ENCODE results near the gene SLC25A47.
"Not testable (repeated sequence)": the region's sequence is repeated elsewhere in the genome, so short reads cannot be mapped to it uniquely, and the experiment has no call there.

Gene SLC25A47

GRCh38 chr14:100306101-100306997 is 16.8 kb upstream of the SLC25A47 start, which contains the start of gene SLC25A29:
Gene SLC25A29, minus strand, starts transcription at chr14:100306444. Its CDS starts 212 bp downstream, at chr14:100306232.
- DNase-seq: peak; percentile 71

DNA sequence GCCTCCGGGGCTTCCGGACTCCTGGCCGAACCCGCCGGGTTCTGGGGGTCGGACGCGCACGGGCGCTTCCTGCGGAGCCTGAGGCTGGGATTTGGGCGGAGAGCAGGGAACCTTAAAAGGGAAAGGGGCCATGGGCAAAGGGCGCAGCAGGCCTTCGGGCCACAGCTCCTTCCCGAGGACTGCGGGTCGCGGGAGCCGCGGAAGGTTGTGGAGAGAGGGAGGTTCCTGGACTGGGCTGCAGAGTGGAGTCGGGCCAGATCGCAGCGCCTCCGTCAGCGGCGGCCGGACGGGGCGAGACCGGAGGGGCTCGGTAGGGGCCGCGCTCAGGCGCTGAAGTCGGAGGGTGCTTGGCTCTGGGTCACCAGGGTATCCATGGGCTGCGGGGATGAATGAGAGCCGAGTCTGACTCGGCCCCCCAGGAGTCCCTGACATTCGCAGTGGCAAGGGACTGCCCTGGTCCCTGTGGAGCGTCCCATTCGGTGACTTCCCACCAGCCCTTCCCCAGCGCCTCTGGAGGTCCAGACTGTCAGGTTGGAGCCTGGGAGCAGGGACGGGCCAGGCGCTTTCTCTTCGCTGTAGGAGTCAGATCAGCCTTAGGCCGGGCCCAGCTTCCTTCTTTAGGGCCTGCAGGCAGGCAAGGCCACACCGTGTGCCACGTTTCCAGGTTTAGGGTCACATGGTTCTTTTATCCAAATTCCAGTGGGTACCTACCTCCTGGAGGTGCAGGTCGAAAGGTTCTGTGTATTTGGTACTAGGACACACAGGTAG is 16.0 kb upstream of the SLC25A47 start:
- DNase-seq: no peak

DNA sequence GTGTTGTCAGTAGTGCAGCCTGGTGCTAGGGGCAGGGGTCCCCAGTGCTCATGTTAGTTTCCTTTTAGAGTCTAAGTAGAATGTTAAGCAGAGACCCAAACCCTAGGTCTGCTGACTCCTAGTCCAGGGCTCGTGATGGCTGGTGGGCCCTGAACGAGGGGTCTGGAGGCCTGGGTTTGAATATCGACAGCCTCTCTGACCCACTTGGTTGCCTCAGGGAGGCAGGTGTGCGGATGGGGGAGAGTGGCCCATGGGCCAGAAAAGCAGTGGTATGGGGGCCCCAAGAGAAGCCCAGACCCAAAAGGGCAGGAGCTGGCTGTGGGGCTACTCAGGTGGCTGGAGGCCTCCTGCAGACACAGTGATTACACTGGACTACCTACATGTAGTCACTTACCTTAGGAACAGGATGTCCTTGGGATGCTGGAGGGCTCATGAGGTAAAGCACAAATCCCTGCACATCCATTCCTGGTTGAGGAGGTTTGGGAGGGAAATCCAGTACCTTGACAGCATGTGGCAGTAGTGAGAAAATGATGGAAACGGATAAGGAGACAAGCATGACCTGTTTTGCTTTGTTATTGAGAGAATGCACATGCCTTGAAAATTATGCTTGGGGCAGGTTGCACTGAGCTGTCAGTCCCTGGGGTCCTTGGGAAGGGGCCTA is 15.2 kb upstream of the SLC25A47 start:
- no peak for DNase-seq

DNA sequence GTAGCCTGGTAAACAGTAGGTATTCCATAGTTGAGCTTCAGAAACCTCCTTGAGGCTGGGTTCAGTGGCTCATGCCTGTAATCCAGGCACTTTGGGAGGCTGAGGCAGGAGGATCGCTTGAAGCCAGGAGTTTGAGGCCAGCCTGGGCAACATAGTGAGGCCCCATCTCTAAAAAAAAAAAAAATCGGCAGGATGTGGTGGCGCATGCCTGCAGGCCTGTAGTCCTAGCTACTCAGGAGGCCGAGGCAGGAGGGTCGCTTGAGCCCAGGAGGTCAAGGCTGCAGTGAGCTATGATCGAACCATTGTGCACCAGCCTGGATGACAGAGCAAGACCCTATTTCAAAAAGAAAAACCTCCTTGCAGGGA is 14.7 kb upstream of the SLC25A47 start:
- not testable (repeated sequence) for DNase-seq

DNA sequence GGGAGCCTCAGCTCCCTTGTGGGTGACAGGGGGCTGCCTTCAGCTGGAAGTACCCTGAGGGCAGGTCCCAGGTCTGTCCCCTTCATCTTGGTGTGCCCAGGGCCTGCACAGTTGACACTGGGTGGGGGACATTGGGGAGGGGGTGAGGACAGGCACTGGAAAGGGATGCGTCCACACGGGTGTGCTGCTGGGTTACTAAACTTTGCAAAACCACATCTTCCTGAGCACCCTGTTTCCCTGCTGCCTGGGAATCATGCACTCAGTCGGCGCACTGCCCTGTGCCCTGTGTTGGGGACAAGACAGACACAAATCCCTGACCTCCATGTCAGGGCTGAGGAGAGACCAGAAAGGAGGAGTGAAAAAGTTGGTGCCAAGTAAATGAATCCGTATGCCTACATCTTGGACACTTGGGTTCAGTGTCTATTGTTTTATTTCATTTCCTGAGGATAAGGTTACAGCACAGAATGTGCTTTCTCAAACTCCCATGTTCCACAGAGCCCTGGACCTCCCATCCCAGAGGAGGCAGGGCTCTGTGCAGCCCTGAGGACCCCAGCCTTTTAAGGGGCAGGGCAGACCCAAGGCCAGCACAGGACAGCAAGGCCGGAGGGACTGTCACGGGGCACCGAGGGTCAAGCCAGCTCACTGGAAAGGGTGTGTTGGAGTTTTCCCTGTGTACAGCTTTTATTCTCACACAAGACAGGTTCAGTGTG is 14.0 kb upstream of the SLC25A47 start:
- no peak for DNase-seq

DNA sequence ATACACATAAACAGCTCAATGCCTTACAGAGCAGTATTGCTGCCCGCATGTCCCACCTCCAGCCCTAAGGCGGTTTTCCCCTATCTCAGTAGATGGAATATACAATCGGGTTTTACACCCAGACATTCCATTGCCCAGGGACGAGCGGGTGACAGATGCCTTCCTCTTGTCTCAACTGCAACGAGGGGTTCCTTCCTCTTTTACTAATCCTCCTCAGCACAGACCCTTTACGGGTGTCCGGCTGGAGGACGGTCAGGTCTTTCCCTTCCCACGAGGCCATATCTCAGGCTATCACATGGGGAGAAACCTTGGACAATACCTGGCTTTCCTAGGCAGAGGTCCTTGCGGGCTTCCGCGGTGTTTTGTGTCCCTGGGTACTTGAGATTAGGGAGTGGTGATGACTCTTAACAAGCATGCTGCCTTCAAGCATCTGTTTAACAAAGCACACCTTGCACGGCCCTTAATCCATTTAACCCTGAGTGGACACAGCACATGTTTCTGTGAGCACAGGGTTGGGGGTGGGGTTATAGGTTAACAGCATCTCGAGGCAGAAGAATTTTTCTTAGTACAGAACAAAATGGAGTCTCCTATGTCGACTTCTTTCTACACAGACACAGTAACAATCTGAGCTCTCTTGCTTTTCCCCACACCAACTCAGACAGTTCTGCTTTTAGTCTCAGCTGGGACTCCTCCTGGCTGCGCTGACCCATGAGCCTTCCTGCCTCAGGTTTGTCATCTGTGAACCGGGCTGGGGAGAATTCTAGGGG is 10.8 kb upstream of the SLC25A47 start:
- not testable (repeated sequence) for DNase-seq

DNA sequence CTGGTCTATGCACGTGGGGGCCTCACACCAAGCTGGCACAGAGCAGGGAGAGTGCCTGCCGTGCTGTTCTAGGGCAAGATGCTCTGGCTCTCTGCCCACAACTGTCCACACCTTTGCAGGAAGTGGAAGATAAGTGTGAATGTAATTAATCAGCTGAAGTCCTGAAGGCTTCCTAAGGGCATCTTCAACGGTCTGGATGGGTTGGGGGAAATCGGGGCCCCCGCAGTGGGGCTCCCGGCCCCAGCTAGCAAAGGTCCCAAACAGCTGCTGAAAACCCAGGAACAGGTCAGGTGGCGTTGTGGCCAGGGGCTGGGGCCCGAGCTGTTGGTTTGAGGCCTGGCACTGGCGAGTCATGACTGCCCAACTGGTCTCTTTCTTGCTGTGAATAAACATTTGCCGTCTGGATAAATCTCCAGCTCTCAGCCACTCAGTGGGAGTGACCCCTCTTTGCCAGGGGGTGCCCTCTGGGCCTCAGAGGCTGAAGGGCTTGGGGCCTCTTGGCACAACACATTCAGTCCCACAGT is 10.2 kb upstream of the SLC25A47 start:
- DNase-seq: no peak

DNA sequence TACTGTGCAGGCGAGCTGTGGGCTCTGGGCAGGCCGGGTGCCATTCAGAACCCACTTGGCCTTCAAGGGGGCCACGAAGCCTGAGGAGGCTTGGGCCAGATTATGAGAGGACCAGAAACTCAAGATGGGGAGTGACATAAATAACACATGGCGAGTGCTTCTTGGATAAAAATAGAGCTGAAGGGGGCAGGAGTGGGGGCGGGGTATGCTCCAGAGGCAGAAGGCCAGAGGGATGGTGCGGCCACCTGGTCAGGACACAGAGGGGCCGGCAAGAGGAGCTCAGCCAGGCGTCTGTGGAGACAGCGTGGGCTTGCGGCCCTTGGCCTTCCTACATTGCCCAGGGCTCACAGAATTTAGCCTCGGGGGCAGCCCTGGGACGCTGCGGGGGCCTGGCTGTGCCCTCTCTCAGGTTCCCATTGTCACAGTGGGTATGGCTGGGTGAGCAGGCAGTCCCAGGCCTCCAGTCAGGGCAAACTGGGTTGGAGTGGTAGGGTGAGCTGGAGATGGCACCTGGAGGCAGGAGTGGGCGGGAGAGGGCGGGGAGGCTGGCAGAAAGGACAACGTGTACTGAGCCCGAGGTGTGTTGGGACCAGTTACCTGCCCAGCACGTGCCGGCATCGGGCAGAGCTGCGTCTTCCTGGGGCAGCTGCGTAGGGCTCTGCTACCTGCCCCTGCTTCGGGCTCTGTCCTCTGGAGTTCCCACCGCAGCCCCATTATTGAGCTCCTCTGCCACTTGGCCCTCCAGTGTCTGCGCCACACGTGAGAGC is 9.5 kb upstream of the SLC25A47 start:
- DNase-seq: no peak

GRCh38 chr14:100314724-100315123 is 8.4 kb upstream of the SLC25A47 start:
- DNase-seq: no peak

GRCh38 chr14:100317389-100317788 is 5.8 kb upstream of the SLC25A47 start:
- no peak for DNase-seq

- DNase-seq: peak; percentile 67
Measured at GRCh38 chr14:100317912-100318808, 5.0 kb upstream of the SLC25A47 start.

DNA sequence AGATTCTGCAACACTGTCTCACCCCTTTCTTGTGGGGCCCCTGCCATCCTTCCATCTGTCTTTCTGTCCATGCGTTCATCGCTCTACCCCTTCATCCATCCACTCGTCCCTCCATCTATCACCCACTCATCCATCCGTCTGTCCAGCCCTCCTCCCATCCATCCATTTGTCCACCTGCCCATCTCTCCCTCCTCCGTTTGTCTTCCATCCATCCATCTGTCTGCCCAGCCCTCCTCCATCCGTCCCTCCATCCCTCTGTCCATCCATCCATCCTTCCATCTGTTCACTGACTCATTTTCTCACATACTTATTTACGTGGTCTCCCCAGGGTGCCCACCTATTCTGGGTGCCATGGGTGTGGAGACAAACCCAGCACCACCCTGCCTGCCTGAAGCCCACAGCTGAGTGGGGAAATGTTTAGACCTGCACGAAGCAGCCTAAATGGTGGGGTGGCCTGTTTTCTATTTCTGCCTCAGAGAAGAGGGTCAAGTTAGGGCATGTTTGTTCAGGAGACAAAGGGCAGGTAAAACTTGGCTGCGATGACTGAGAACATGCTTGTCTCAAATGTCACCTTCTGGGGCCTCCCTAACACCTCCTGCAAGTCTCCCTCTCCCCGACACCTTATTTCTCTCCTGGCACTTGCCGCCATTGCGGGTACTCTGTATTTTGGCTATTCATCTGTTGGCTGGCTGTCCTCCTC is 2.8 kb upstream of the SLC25A47 start:
- DNase-seq: no peak

DNA sequence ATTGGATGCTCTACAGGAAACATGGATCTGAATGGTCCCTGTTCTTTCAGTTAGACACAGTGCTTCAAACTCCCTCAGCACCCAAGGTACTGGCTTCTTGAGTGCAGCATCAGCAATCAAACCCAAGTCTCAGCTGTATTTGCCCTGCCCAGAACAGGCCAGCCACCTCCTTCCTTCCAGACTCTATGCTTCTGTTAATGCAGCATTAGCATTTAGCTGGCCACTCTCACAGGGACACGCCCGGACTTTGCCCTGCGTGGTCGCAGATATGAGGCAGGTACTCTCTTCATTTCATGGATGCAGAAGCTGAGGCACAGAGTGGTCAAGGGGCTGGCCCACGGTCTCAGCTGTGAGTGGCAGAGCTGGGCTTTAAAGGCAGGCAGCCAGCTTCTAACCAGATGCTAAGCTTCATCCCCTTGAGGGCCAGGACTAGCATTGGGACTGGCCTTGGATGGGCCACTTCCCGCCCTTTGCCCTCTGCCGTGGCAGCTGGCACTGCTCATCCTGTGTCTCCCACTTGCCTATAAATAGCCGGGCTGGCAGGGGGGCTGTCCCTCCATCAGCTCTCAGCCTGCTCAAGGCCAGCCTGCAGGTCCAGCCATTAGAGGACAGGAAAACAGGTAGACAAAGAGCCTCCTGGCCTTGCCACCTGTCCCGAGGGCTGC is 1.5 kb upstream of the SLC25A47 start:
- no peak for DNase-seq

DNA sequence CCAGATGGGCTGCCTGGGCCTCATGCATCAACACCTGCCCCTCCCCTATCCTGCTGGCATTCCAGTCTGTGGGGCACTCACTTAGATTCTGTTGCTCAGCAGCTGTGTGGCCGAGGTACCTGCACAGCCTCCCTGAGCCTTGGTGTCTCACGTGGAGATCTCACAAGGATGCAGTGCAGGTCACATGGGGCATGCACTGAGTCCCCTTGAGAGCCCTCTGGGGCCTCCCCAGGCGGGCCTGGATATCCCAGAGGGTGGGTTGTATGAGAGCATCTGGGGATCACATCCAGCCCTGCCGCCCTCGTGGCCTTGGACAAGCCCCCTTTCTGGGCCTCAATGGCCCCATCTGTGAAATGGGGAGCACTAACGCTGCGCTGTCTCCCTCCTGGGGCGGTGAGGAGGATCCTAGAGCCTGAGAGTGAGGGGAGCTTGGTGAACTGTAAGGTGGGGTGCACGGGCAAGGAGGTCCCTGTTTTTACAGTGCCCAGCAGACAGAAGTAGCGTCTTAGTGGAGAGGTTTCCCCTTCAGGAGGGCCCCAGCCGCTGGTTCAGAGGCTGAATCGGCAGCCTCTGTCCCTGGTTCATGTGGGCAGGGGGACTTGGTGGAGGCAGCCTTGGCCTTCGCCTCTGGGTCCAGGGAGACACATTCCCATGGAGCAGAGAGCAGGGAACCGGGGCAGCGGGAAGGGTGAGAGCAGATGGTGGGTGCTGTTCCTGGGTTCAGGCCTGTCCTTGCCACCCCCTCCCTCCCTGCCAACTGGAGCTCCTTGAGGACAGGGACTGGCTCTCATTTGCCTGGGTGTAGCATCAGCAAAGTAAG is 791 bp upstream of the SLC25A47 start:
- no peak for DNase-seq

DNA sequence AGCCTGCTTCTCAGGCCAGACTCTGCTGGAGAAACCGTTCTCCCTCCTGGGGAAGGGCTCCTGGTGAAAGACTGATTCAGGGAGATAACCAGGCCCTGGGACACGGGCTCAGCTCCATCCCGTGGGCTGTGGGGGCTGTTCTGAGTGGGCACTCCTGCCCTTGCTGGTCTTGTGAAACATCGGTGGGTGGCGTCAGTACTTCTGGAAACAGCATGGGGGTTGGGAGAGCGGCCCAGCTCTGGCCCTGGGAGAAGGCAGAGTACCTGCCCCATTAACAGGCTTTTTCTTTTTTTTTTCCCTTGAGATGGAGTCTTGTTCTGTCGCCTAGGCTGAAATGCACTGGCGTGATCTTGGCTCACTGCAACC is 786 bp downstream of the SLC25A47 start:
- DNase-seq: no peak

- no peak for DNase-seq
Measured at GRCh38 chr14:100325231-100325632, 2.1 kb downstream of the SLC25A47 start.

GRCh38 chr14:100325958-100326357 is 2.8 kb downstream of the SLC25A47 start:
- DNase-seq: no peak

GRCh38 chr14:100327128-100327527 is 4.0 kb downstream of the SLC25A47 start:
- no peak for DNase-seq

Measured in activated CD4-positive, CD25-positive, alpha-beta regulatory T cell treated with anti-CD3 and anti-CD28 coated beads, Interleukin-2, amount 50 U/mL, for 72 hours (primary cell).